ENCODE measurements around the gene VSX2. TPM values are rescaled to one million over a fixed set of nuclear protein-coding genes. Genes with fewer than 3 reads are reported as not detected.

The VSX2 gene
- total RNA-seq, 4 donors from 2014 or later: not detected

- no peak for DNase-seq (ENCODE audit: low spot score)
- TF ChIP-seq CTCF (IDR thresholded peaks at IDR 0.05): no peak
- no peak for ATAC-seq (ENCODE audit: low FRiP score)
Observed at GRCh38 chr14:74221741-74222140, 17.5 kb upstream of the VSX2 start.

DNA sequence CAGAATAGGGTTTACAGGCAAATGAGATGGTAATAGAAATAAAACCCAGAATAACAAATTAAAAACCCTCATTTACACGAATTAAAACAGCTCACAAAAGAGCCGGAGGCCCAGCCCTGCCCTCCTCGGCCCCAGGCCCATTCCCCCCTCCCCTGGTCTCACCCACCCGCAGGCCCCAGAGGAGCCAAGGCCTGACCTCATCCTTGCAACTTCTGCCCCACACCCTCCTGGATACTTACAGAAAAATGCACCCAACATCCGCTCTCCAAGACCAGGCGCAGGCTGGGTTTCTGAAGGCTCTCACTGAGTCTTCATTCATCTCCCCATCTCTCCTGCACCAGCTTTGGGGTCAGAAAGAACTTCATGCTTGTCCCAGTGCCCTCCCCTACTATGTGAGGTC is 16.2 kb upstream of the VSX2 start:
- no peak for ATAC-seq (ENCODE audit: low FRiP score)

GRCh38 chr14:74231784-74232183 is 7.5 kb upstream of the VSX2 start:
- no peak for ATAC-seq (ENCODE audit: low FRiP score)
- no peak for TF ChIP-seq CTCF (IDR thresholded peaks at IDR 0.05)
- no peak for DNase-seq (ENCODE audit: low spot score)

More for the DNA sequence above, 16.2 kb upstream of the VSX2 start:
- no peak for DNase-seq (ENCODE audit: low spot score)
- TF ChIP-seq CTCF (IDR thresholded peaks at IDR 0.05): no peak

GRCh38 chr14:74235017-74235416 is 4.2 kb upstream of the VSX2 start:
- no peak for ATAC-seq (ENCODE audit: low FRiP score)
- DNase-seq (ENCODE audit: low spot score): no peak

GRCh38 chr14:74237441-74237840 is 1.8 kb upstream of the VSX2 start:
- DNase-seq (ENCODE audit: low spot score) (no peak), ATAC-seq (ENCODE audit: low FRiP score) (no peak)
- TF ChIP-seq CTCF (IDR thresholded peaks at IDR 0.05): no peak

More at GRCh38 chr14:74235017-74235416, 4.2 kb upstream of the VSX2 start:
- no peak for TF ChIP-seq CTCF (IDR thresholded peaks at IDR 0.05)

DNA sequence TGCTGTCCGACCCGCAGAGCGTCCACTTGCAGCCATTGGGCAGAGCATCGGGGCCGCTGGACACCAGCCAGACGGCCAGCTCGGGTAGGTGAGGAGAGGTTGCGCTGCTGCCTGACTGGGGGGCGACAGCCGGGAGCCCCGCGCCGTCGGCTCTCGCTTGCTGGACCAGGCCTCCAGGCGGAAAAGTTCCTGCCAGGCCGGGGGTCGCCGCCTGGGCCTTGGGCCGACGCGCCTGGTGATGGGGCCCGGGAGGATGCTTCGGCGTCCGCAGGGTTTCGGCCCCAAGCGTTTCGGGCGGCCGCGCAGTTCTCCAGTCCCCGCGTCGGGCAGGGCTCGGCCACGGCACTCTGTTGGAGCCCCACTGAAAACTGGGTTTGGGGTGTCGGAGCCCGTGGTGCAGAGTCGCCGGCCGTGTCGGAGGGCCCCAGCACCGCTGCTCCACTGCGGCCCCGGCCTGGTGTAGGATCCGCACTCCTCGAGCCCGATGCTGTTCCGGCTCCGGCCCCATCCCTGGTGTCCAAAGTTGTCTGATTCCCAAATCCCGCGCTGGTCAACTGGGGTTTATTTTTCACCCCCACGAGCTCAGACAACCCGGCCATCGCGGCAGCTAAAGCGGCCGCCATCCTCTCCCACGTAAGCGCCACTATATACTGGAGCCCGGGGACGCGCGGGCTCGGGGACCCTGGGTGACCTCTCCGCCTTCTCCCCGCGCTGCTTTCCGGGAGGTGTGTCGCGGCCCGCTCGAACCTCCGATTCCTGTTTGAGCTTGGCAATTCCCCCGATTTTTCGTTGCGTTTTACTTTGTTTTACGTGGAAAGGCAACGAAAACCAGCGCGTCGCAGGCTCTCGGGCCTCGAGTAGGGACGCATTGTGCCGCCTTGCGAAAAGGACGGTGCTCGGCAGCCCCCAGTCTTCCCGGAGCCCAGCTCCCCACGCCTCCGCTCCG is 872 bp downstream of the VSX2 start:
- no peak for TF ChIP-seq CTCF (IDR thresholded peaks at IDR 0.05)
- DNase-seq (ENCODE audit: low spot score): no peak
- ATAC-seq (ENCODE audit: low FRiP score): no peak

Measured in omental fat pad (tissue), 4 donors.